ENCODE data around the gene RHBDL3.
"Not testable (repeated sequence)": the region's sequence is repeated elsewhere in the genome, so short reads cannot be mapped to it uniquely, and the experiment has no call there.

Gene RHBDL3

DNA sequence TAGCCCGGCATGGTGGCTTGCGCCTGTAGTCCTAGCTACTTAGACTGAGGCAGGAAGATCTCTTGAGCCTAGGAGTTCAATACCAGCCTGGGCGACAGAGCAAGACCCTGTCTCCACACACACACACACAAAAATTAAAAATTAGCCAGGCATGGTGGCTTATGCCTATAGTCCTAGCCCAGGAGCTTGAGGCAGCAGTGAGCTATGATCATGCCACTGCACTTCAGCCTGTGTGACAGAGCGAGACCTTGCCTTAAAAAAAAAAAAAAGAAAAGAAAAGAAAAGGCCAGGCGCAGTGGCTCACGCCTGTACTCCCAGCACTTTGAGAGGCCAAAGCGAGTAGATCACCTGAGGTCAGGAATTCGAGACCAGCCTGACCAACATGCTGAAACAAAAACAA is 52.4 kb downstream of the RHBDL3 start:
- H3K27ac ChIP-seq: no peak overlapping the region
- TF ChIP-seq CTCF (conservative IDR thresholded peaks at IDR 0.05): no peak

DNA sequence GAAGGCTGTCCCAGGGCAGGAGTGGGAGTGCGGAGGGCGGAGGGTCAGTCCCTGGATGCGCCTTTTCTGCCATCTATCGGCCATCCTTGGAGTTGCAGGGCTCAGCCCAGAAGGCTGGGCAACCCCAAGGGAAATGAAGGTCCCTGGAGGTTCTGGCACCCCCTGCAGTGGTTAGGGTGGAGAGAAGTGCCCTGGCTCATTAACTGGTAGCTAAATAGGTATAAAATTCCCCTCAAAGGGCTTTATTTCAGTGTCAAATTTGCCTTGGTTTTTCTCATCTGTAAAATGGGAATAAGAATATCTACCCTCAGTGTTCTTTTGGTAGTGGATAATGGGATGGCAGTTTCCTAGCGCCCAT is 53.9 kb downstream of the RHBDL3 start:
- peak; percentile 100 for TF ChIP-seq CTCF (conservative IDR thresholded peaks at IDR 0.05)

GRCh38 chr17:32320080-32320479 is 54.4 kb downstream of the RHBDL3 start:
- not testable (repeated sequence) for H3K27ac ChIP-seq

More for the DNA sequence above, 53.9 kb downstream of the RHBDL3 start:
- H3K27ac ChIP-seq: no peak overlapping the region

GRCh38 chr17:32320847-32321246 is 55.2 kb downstream of the RHBDL3 start:
- TF ChIP-seq CTCF (conservative IDR thresholded peaks at IDR 0.05): no peak
- H3K27ac ChIP-seq: no peak overlapping the region

DNA sequence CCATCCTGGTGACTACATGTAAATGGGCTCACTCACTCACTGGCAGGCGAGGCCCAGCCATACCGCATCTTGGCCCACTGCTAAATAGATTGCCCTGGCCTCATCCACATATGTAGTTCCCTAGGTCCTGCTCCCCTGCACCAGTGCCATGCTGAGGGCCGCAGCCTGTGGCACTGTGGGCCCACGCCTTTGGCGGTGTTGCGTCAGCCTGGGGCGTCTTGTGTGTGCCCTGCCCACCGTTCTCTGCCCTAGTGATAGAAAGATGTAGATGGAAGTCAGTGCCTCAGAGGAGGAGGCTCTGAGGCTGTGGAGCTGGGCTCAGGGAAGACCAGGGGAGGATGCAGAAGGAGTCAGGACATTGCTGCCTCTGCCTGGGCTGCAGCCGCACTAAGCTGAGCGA is 57.4 kb downstream of the RHBDL3 start:
- no peak overlapping the region for H3K27ac ChIP-seq
- TF ChIP-seq CTCF (conservative IDR thresholded peaks at IDR 0.05): no peak

GRCh38 chr17:32323811-32324491 is 58.3 kb downstream of the RHBDL3 start:
- no peak for TF ChIP-seq CTCF (conservative IDR thresholded peaks at IDR 0.05)
- H3K27ac ChIP-seq: peak overlapping the region; percentile 21; the same call in 1 of the 2 replicates

- H3K27ac ChIP-seq: no peak overlapping the region
- no peak for TF ChIP-seq CTCF (conservative IDR thresholded peaks at IDR 0.05)
Observed at GRCh38 chr17:32327911-32328310, 62.3 kb downstream of the RHBDL3 start.

DNA sequence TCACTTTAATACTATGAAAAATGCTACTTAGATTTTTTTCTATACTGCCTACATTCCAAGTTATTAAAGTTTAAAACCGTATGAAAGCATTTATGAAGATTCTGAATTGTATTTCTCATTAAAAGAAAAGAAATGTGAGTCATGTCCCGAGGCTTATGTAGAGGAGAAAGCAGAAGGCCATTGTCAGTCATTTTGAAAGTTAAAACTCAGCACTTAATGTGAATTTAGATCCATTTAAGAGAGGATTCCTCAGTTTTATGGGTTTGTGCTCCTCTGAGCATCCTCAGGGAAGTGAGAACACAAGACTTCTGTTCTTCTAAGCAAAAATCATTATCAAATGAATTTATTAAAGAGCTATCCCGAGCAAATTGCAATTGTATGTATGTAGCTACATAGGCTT is 64.5 kb downstream of the RHBDL3 start:
- TF ChIP-seq CTCF (conservative IDR thresholded peaks at IDR 0.05): no peak
- H3K27ac ChIP-seq: no peak overlapping the region
